ENCODE measurements around the gene PIGT. TPM values are rescaled to one million over a fixed set of nuclear protein-coding genes. Genes with fewer than 3 reads are reported as not detected.

PIGT gene
- total and polyA plus RNA-seq, 2 of the 13 experiments (the other 11 are each of a cell fraction or from before 2014, with no cell fraction given): 65.9 to 74.1 TPM

DNA sequence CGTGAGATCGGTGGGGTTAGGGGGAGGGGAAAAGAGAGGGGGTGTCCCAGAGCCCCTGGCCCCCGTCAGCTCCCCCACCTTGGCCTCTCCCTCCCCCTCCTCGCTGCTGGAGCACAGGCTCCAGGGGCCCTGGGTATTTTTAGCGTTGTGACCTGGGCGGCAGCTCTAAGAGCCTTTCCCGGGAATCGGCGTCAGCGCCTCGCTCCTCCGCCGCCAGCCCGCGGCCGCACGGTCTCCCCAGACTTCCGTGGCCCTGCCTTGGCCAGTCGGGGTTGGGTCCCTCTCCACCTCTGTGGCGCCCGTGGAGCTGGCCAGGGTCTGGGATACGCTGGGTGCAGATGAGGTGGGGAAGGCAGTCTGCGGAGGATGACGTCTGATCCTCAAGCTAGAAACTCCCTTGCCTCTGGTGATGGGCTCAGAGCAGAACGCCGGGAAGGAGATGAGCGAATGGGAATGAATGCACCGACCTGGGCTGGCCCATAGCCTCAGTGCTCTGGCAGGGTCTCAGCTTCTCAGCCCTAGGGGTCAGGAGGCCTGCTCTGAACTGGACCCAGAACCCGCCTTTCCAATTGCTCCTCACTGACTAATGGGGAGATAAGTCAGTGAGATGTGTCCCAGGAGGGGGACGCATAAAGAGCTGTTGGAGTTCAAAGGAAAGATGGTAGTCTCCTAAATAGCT, 8.7 kb upstream of the PIGT start (continued):
- TF ChIP-seq, protein P1, sequence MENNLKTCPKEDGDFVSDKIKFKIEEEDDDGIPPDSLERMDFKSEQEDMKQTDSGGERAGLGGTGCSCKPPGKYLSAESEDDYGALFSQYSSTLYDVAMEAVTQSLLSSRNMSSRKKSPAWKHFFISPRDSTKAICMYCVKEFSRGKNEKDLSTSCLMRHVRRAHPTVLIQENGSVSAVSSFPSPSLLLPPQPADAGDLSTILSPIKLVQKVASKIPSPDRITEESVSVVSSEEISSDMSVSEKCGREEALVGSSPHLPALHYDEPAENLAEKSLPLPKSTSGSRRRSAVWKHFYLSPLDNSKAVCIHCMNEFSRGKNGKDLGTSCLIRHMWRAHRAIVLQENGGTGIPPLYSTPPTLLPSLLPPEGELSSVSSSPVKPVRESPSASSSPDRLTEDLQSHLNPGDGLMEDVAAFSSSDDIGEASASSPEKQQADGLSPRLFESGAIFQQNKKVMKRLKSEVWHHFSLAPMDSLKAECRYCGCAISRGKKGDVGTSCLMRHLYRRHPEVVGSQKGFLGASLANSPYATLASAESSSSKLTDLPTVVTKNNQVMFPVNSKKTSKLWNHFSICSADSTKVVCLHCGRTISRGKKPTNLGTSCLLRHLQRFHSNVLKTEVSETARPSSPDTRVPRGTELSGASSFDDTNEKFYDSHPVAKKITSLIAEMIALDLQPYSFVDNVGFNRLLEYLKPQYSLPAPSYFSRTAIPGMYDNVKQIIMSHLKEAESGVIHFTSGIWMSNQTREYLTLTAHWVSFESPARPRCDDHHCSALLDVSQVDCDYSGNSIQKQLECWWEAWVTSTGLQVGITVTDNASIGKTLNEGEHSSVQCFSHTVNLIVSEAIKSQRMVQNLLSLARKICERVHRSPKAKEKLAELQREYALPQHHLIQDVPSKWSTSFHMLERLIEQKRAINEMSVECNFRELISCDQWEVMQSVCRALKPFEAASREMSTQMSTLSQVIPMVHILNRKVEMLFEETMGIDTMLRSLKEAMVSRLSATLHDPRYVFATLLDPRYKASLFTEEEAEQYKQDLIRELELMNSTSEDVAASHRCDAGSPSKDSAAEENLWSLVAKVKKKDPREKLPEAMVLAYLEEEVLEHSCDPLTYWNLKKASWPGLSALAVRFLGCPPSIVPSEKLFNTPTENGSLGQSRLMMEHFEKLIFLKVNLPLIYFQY (CRISPR knock-in tag; IDR thresholded peaks at IDR 0.05; ENCODE audit: borderline replicate concordance): no peak
- TF ChIP-seq, protein P2, sequence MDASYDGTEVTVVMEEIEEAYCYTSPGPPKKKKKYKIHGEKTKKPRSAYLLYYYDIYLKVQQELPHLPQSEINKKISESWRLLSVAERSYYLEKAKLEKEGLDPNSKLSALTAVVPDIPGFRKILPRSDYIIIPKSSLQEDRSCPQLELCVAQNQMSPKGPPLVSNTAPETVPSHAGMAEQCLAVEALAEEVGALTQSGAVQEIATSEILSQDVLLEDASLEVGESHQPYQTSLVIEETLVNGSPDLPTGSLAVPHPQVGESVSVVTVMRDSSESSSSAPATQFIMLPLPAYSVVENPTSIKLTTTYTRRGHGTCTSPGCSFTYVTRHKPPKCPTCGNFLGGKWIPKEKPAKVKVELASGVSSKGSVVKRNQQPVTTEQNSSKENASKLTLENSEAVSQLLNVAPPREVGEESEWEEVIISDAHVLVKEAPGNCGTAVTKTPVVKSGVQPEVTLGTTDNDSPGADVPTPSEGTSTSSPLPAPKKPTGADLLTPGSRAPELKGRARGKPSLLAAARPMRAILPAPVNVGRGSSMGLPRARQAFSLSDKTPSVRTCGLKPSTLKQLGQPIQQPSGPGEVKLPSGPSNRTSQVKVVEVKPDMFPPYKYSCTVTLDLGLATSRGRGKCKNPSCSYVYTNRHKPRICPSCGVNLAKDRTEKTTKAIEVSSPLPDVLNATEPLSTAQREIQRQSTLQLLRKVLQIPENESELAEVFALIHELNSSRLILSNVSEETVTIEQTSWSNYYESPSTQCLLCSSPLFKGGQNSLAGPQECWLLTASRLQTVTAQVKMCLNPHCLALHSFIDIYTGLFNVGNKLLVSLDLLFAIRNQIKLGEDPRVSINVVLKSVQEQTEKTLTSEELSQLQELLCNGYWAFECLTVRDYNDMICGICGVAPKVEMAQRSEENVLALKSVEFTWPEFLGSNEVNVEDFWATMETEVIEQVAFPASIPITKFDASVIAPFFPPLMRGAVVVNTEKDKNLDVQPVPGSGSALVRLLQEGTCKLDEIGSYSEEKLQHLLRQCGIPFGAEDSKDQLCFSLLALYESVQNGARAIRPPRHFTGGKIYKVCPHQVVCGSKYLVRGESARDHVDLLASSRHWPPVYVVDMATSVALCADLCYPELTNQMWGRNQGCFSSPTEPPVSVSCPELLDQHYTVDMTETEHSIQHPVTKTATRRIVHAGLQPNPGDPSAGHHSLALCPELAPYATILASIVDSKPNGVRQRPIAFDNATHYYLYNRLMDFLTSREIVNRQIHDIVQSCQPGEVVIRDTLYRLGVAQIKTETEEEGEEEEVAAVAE (CRISPR knock-in tag; IDR thresholded peaks at IDR 0.05; ENCODE audit: borderline replicate concordance): no peak
- TF ChIP-seq ZNF282 (IDR thresholded peaks at IDR 0.05; ENCODE audit: partially characterized antibody): no peak
- TF ChIP-seq MEIS1 (CRISPR knock-in tag; IDR thresholded peaks at IDR 0.05; ENCODE audit: borderline replicate concordance): no peak
- TF ChIP-seq BHLHE40 (IDR thresholded peaks at IDR 0.05; ENCODE audit: low read length): no peak
- no peak for TF ChIP-seq REL (CRISPR knock-in tag; conservative IDR thresholded peaks at IDR 0.05)
- no peak for TF ChIP-seq ZNF34 (CRISPR knock-in tag; IDR thresholded peaks at IDR 0.05; ENCODE audit: borderline replicate concordance)
- TF ChIP-seq PCBP2 (optimal IDR thresholded peaks at IDR 0.05; ENCODE audit: low read depth, low read length, poor library complexity, severe bottlenecking): no peak
- no peak for TF ChIP-seq ZNF382 (CRISPR knock-in tag; IDR thresholded peaks at IDR 0.05; ENCODE audit: borderline replicate concordance)
- TF ChIP-seq ZNF256 (CRISPR knock-in tag; conservative IDR thresholded peaks at IDR 0.05): no peak
- 0 out of 2 replicates have a peak, but pooled peaks have one; percentile 11 for TF ChIP-seq ZNF253 (CRISPR knock-in tag; IDR thresholded peaks at IDR 0.05; ENCODE audit: borderline replicate concordance)
- peak; percentile 23; the same call in 1 of the 2 replicates for TF ChIP-seq ZNF572 (CRISPR knock-in tag; IDR thresholded peaks at IDR 0.05)
- no peak for TF ChIP-seq ZNF17 (CRISPR knock-in tag; IDR thresholded peaks at IDR 0.05)
- no peak for TF ChIP-seq ZBTB42 (CRISPR knock-in tag; IDR thresholded peaks at IDR 0.05)
- no peak for TF ChIP-seq ZMYM3 (CRISPR knock-in tag; IDR thresholded peaks at IDR 0.05)
- TF ChIP-seq, protein P3, sequence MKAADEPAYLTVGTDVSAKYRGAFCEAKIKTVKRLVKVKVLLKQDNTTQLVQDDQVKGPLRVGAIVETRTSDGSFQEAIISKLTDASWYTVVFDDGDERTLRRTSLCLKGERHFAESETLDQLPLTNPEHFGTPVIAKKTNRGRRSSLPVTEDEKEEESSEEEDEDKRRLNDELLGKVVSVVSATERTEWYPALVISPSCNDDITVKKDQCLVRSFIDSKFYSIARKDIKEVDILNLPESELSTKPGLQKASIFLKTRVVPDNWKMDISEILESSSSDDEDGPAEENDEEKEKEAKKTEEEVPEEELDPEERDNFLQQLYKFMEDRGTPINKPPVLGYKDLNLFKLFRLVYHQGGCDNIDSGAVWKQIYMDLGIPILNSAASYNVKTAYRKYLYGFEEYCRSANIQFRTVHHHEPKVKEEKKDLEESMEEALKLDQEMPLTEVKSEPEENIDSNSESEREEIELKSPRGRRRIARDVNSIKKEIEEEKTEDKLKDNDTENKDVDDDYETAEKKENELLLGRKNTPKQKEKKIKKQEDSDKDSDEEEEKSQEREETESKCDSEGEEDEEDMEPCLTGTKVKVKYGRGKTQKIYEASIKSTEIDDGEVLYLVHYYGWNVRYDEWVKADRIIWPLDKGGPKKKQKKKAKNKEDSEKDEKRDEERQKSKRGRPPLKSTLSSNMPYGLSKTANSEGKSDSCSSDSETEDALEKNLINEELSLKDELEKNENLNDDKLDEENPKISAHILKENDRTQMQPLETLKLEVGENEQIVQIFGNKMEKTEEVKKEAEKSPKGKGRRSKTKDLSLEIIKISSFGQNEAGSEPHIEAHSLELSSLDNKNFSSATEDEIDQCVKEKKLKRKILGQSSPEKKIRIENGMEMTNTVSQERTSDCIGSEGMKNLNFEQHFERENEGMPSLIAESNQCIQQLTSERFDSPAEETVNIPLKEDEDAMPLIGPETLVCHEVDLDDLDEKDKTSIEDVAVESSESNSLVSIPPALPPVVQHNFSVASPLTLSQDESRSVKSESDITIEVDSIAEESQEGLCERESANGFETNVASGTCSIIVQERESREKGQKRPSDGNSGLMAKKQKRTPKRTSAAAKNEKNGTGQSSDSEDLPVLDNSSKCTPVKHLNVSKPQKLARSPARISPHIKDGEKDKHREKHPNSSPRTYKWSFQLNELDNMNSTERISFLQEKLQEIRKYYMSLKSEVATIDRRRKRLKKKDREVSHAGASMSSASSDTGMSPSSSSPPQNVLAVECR (CRISPR knock-in tag; IDR thresholded peaks at IDR 0.05; ENCODE audit: borderline replicate concordance): no peak

Data from HepG2 (cell line).